Ascending aorta (tissue), 2 donors: Measurements from ENCODE around the gene NPNT. TPM values are rescaled to one million over a fixed set of nuclear protein-coding genes. Genes with fewer than 3 reads are reported as not detected.

Experiments
- DNase-seq, 2 donors: peaks; one replicate each; pipeline ENCODE4 v3.0.0-alpha.2; 2019; ENCODE audit warnings: low spot score in 2 of 2
- H3K27ac ChIP-seq, 2 donors: fragments of 200-600 bp; sonication (generic); one replicate each; pipeline ENCODE4 v1.5.1; 2016 to 2017; ENCODE audit warnings: mild to moderate bottlenecking in 1 of 2
- H3K27me3 ChIP-seq: fragments of 200-600 bp; sonication (generic); one replicate; pipeline ENCODE4 v1.5.1; 2017
- H3K36me3 ChIP-seq, 2 donors: fragments of 200-600 bp; sonication (generic); one replicate each; pipeline ENCODE4 v1.5.1; 2016
- H3K4me1 ChIP-seq, 2 donors: fragments of 200-600 bp; sonication (generic); one replicate each; pipeline ENCODE4 v1.5.1; 2016 to 2017; ENCODE audit warnings: mild to moderate bottlenecking in 1 of 2
- H3K4me3 ChIP-seq, 2 donors: fragments of 200-600 bp; sonication (generic); one replicate each; pipeline ENCODE4 v1.5.1; 2016 to 2017; ENCODE audit warnings: mild to moderate bottlenecking in 1 of 2
- H3K9me3 ChIP-seq, 2 donors: fragments of 200-600 bp; sonication (generic); one replicate each; pipeline ENCODE4 v1.5.1; 2016
- CTCF ChIP-seq, 3 experiments: fragments of 200-600 bp in 2 of 3; fragments of 450-650 bp in 1 of 3; sonication (generic) in 2 of 3; IDR thresholded peaks; one replicate each; pipeline ENCODE4 v1.5.1; 2016 to 2019; ENCODE audit warnings: antibody characterized with exemption in 3 of 3, mild to moderate bottlenecking in 1 of 3, moderate library complexity in 1 of 3
- intact Hi-C: fragments of 100-400 bp; cut with DNase I; formaldehyde crosslinking; loops from one replicate; pipeline ENCODE4 v1.15.1; 2023
- total RNA-seq: library from RNA; depleted of rRNA; stranded (reverse); fragments of >200 nt; gene quantifications from one replicate; pipeline ENCODE4 v1.1.0, GENCODE V29; 2016

NPNT gene
- total RNA-seq, 1 donor from 2014 or later = 43.1 TPM

DNA sequence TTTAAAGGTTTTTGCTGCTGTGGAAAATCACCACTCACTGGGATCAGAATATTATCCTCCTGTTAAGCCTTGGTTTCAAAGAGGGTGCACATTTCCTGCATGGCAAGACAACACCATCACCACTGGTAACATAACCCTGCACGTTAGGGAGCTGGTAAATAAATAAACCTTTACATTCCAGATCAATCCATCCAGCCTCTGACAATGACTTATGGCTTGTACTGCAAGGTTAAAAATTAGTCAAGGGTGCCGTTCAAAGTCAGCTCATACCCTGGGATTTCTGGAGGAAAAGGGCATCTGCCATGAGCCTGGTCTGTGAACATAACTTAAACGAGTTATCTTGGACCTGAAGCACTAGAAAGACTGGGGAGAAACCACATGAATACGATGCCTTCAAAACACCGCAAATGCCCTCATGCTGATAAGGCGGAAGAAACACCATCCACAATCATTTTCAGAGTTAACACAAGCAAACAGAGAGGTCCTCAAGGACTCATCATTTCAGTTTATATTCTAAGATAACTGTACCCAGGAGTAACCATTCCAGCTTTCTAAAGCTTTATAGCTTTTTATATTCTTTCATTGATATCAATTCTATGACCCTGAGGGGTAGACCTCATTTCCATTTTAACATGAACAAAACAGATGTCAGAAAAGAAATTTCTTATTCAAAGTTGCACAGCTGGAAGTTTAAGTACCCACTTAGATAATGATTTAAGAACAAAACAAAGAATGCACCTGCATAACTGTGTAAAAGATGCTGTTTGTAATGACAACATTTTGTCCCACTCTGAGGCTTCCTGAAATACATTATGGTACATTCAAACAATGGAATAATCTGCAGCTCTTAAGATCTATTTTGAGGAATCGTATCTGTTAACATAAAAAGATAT lies 103.1 kb downstream of the NPNT start:
- no peaks in the 10 kb centered on the region for H3K27me3 ChIP-seq
- no peak for DNase-seq
- H3K4me3 ChIP-seq = no peak overlapping the region
- intact Hi-C loops = no loop called here
- no peak for TF ChIP-seq CTCF (IDR thresholded peaks at IDR 0.05)
- H3K4me1 ChIP-seq = no peaks in the 10 kb centered on the region
- no peaks in the 10 kb centered on the region for H3K9me3 ChIP-seq
- no peak overlapping the region for H3K27ac ChIP-seq
- H3K36me3 ChIP-seq = no peaks in the 10 kb centered on the region

- Histone ChIP-seq H3K27ac (no peak overlapping the region), H3K4me1 (no peaks in the 10 kb centered on the region), H3K36me3 (no peaks in the 10 kb centered on the region), H3K4me3 (no peak overlapping the region), H3K27me3 (no peaks in the 10 kb centered on the region), H3K9me3 (no peaks in the 10 kb centered on the region)
- intact Hi-C loops = no loop called here
- no peak for TF ChIP-seq CTCF (IDR thresholded peaks at IDR 0.05)
- DNase-seq = no peak
Observed at GRCh38 chr4:106002994-106003393, 107.7 kb downstream of the NPNT start.

DNA sequence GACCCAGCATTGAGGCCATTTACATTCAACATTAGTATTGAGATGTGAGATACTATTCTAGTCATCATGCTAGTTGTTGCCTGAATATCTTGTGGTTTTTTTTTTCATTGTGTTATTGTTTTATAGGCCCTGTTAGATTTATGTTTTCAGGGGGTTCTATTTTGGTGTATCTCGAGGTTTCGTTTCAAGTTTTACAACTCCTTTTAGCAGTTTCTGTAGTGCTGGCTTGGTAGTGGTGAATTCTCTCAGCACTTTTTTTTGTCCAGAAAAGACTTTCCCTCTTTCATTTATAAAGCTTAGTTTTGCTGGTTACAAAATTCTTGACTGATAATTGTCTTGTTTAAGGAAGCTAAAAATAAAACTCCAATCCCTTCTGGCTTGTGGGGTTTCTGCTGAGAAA lies 115.5 kb downstream of the NPNT start:
- DNase-seq = no peak
- no peak for TF ChIP-seq CTCF (IDR thresholded peaks at IDR 0.05)
- Histone ChIP-seq H3K27ac (no peak overlapping the region), H3K9me3 (peaks cover 4 to 16% of the 10 kb centered on the region in 2 donors), H3K4me1 (no peaks in the 10 kb centered on the region), H3K36me3 (no peaks in the 10 kb centered on the region), H3K4me3 (no peak overlapping the region), H3K27me3 (no peaks in the 10 kb centered on the region)
- intact Hi-C loops = no loop called here

GRCh38 chr4:106011387-106011786 lies 116.1 kb downstream of the NPNT start:
- intact Hi-C loops = no loop called here
- no peak overlapping the region for H3K4me3 ChIP-seq
- no peaks in the 10 kb centered on the region for H3K4me1 ChIP-seq
- H3K9me3 ChIP-seq = peaks cover 4 to 16% of the 10 kb centered on the region in 2 donors
- DNase-seq = no peak
- no peak for TF ChIP-seq CTCF (IDR thresholded peaks at IDR 0.05)
- no peaks in the 10 kb centered on the region for H3K27me3 ChIP-seq
- no peak overlapping the region for H3K27ac ChIP-seq
- no peaks in the 10 kb centered on the region for H3K36me3 ChIP-seq

- H3K27ac ChIP-seq = no peak overlapping the region
- TF ChIP-seq CTCF (IDR thresholded peaks at IDR 0.05) = no peak
- no peaks in the 10 kb centered on the region for H3K9me3 ChIP-seq
- no peaks in the 10 kb centered on the region for H3K4me1 ChIP-seq
- no peaks in the 10 kb centered on the region for H3K36me3 ChIP-seq
- DNase-seq = no peak
- no peak overlapping the region for H3K4me3 ChIP-seq
- intact Hi-C loops = no loop called here
- no peaks in the 10 kb centered on the region for H3K27me3 ChIP-seq
Observed at GRCh38 chr4:106017975-106018374, 122.7 kb downstream of the NPNT start.
